Stimulated activated CD4-positive, alpha-beta T cell treated with anti-CD3 and anti-CD28 coated beads, Interleukin-15, amount 100 ng/mL, for 48 hours (primary cell): Measurements from ENCODE around the gene GNB1L.

Experiments used
- DNase-seq, 2 donors: peaks; one replicate each; pipeline ENCODE4 v3.0.0-alpha.2; 2020; ENCODE audit warnings: low read depth in 2 of 2

GNB1L gene

GRCh38 chr22:19876314-19876940, 21.8 kb upstream of the GNB1L start:
- no peak for DNase-seq

DNA sequence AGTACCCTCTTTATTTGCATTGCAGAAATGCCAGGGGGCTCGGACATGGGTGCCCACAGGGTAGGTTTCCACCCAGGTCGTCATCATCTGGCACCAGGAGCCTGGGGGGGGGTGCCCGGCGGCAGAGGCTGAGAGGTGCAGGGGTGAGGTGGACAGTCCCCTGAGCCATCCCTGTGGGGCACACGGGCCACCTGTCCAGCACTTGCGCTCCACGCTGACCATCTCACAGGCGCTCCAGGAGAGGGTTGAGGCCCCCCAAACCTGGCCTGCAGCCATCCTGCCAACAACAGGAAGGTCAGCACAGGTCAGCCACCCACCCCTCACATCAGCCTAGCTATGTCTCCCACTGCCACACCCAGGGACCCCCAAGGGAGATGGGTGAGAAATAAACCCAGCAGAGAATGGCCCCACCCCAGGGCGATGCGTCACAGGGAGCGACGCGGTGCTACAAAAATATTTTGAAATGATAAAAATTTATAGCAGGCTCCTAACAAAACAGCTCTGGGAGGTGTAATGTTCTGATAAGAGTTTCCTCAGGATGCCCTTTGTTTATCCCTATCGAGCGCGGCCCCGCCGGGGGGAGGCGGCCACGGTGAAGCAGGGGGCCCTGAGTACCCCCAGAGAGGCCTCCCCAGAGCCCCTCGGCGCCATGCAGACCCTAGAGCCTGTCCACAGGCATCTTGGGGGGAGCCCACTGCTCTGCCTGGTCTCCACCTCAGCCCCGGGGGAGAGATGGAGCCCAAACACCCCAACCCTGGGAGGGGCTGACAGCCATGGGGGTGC, 21.0 kb upstream of the GNB1L start:
- DNase-seq: no peak

GRCh38 chr22:19875061-19875530, 20.4 kb upstream of the GNB1L start:
- DNase-seq: no peak

DNA sequence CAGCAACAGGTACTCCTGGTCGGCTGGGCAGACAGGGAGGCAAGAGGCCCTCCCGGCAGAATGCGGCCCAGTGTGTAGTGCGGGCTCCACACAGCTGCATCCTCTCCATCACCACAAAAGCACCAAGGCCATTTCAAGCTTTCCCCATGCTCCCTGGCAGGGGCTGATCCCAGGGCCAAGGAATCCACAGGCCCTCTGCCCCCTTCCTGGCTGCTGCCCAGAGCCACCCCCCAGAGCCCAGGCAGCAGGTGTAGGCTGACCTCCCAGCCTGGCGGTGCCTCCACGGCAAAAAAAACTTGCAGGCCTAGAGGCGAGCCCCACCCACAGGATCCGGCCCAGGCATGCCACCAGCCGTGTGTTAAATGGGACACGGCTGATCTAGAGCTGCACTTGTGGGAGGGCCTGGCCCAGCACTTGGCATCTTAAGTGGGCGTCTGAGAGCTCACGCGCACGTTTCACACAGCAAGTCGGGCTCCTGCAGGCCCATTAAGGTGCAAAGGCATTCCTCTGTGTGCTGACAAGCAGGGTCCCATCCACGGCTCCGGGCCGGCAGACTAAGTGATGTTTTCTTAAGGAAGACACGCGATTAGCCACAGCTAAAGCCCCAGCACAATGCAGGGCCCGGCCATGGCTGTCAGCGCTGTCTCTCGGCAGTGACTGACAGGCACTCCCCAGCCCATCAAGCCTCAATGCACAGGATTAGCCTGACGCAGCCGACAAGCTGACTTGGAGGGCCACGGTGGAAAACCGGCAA, 19.8 kb upstream of the GNB1L start:
- no peak for DNase-seq

DNA sequence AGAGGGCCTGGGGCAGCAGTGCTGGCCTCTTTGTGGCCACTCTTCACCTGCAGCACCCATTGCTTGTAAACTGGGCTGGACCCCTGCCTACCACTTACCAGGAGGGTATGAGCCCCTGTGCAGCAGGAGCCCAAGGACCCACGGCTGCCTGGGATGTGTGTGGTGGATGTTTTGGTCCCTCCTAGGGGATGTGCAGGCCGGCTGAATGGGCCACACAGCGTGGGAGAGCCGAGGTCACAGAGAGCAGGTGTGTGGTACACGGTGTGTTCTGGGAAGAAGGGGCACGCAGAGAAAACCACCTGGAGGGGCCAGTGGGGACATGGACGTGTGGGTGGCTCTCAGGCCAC, 19.3 kb upstream of the GNB1L start:
- no peak for DNase-seq

DNA sequence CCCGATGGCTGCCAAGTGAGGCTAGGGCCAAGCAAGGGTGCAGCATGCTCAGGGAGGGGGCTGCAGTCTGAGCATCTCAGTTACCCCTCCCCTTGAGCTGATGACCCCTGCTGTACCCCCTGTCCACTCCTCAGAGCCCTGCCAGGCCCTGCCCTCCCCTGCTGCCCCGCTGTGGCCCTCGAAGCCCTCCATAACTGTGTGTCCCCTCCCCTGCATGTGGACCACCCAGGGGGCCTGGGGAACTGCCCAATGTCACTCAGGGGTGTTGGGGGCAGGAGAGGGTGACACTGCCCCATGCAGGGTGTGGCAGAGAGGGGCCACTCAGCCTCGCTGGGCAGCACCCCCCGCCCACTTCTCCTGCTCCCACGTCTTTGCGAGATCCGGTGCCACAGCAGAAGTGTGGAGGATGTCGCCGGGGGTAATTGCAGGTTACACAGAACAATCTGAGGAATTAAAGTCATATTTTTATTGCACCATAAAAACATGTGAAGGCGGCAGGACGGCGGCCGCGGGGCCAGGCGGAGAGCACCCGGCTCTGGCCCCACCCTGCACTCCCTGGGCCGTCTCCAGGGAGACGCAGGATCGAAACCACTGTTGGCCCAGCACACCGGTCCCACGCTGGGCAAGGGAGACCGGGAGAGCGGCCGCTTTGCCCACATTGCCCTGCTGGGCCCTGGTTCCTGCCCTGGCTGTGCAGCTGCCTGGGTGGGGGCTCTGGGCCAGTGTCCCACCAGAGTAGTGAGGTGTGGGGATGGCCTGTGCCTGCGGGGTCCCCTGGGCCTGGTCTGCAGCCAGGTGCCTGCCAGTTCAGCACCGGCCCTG, 18.7 kb upstream of the GNB1L start:
- DNase-seq: no peak

DNA sequence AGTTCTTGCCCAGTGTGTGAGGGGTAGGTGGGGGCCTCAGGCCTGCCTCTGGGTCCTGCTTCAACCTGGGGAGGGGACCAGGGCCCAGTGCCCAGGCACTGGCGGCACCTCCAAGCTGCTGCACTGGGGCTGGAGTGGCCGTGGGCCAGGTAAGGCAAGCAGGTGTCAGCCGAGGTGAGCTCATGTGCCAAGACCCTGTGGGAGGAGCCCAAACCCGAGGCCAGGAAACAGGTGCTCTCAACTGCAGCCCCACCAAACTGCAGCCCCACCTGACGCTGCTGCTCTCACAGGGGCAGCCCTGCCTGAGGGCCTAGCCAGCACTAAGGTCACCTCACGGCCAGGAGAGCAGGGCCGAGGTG, 18.1 kb upstream of the GNB1L start:
- no peak for DNase-seq

- DNase-seq: no peak
Measured at GRCh38 chr22:19871845-19872778, 17.4 kb upstream of the GNB1L start.

GRCh38 chr22:19871023-19871844, 16.6 kb upstream of the GNB1L start:
- DNase-seq: no peak

DNA sequence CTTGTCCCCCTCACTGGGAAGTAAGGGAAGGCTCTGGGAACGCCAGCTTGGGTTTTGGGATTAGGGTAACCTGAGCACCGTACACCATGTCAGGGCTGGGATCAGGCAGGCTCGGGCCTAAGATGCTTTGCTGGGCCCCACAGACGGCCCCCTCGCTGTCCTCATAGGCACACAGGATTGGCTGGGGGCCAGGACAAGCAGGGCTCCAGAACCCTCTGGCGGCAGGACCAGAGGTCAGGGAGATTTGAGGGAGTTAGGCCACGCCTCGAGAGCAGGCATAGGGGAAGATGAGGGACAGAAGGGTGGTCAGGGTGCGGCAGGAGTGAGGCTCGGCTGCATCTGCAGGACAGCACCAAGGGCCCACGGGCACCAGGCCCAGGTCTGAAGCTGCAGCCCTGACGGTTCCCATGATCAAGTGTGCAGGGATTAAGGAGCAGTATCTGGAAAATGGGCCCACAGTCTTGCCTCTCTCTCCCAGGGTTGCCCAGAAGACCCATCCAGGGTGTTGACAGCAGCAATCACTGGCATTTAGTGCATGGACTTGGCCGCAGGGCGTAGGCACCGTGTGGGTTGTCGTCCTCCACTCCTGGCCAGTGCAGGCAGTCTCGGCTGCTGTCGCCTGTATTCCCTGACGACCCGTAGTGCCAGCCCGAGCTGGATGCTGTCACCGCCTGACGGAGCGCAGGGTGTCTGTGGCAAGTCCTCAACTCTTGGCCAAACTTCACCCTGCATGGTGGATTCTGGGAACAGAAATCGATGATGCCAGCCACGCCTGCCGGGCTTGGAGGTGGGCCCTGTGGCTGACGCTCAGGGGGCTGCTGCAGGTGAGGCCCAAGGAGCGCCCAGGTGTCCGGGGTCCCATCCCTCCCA, 15.7 kb upstream of the GNB1L start:
- no peak for DNase-seq

DNA sequence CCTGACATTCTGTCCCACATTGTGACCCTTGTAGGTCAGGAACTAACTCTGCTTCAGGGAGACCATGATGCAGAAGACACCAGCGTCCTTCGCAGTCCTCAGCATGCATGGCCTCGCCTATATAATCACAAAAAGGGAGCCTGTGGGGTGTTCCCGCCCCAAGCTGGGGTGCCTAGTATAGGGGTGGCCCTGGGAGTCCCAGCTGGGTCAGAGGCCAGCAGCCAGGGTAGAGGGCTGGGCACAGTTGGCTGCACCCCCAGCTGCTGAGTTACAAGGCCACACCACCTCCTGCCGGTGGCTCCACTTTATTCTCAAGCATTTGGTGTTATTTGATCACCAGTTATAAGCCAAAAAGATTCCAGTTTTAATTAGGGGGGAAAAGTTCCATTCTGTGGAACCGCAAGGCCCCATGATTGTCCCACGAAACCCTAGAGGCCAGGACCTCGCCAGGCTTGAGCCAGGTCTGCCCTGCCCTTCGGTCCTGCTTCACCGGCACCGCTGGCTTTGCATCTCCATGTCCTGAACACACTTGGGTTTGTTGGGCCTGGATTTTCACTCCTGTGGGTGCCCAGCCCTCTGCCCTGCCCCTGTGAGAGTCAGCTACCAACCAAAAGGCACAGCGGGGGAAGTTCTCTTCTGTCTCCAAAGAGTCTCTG, 15.0 kb upstream of the GNB1L start:
- no peak for DNase-seq

- DNase-seq: no peak
Measured at GRCh38 chr22:19868773-19869471, 14.2 kb upstream of the GNB1L start.

DNA sequence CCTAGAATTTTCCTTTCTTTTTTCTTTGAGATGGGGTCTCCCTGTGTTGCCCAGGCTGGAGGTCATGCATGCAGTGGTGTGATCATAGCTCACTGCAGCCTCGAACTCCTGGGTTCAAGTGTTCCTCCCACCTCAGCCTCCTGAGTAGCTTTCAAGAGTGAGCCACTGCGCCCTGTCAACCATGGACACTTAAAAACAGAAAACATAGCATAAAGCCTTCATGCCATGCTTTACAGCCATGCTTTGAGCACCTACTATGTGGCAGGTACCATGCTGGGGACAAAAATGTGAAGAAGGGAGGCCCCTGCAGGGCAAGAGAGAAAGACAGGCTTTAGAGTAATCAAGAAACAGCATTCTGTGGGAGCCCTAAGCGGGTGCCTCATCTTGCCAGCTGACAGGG, 13.7 kb upstream of the GNB1L start:
- no peak for DNase-seq

DNA sequence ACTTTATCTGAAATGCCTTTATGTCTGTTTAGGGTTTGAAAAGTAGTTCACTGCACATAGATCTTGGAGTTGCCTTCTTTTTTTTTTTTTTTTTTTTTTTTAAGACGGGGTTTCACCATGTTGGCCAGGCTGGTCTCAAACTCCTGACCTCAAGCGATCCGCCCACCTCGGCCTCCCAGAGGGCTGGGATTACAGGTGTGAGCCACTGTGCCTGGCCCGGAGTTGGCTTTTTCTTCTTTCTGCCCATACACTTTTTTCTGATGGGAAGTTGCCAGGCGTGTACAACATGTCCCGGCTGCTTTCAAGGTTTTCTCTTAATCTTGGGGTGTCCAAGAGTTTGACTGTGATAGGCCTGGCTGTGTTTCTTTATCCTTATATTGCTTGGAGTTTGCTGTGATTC, 12.9 kb upstream of the GNB1L start:
- DNase-seq: no peak

GRCh38 chr22:19866665-19867009, 12.0 kb upstream of the GNB1L start:
- DNase-seq: no peak

- no peak for DNase-seq
Measured at GRCh38 chr22:19865141-19865829, 10.6 kb upstream of the GNB1L start.

- no peak for DNase-seq
Measured at GRCh38 chr22:19864538-19865106, 9.9 kb upstream of the GNB1L start.
